Common myeloid progenitor, CD34-positive (primary cell): ENCODE data around the gene SLC30A1.
"Not testable (repeated sequence)": the region's sequence is repeated elsewhere in the genome, so short reads cannot be mapped to it uniquely, and the experiment has no call there.

ENCODE experiments used
- CTCF ChIA-PET: fragments of 350-600 bp; sonication (Branson Sonifier 250); formaldehyde crosslinking; loops from one replicate; lab custom pipeline; 2021; ENCODE audit warnings: antibody characterized with exemption; lab: Charles Lee
- POLR2A ChIA-PET: fragments of 350-600 bp; sonication (Branson Sonifier 250); formaldehyde crosslinking; loops from one replicate; lab custom pipeline; 2021; ENCODE audit warnings: antibody characterized with exemption; lab: Charles Lee
- DNase-seq, 3 donors: peaks; one replicate each; pipeline versions ENCODE4 v3.0.0 to v3.0.0-alpha.2; 2013
- H3K27ac ChIP-seq, 2 experiments: 1 replicate in 1 of 2; 2 replicates in 1 of 2; pipeline ENCODE4 v1.7.0; 2013; ENCODE audit warnings: inconsistent platforms in 2 of 2, low read length in 2 of 2, mild to moderate bottlenecking in 2 of 2, low read depth in 1 of 2, moderate library complexity in 1 of 2; ENCODE audit not compliant: severe bottlenecking in 2 of 2, insufficient read depth in 1 of 2, poor library complexity in 1 of 2
- H3K27me3 ChIP-seq, 5 experiments: replicated peaks in 2 of 5; 1 replicate in 3 of 5; 2 replicates in 2 of 5; pipeline versions ENCODE4 v1.6.1 to v1.7.0; 2013; ENCODE audit warnings: low read length in 4 of 5, mild to moderate bottlenecking in 2 of 5, moderate library complexity in 2 of 5, inconsistent platforms in 1 of 5; ENCODE audit not compliant: insufficient read depth in 5 of 5, control insufficient read depth in 4 of 5
- H3K36me3 ChIP-seq, 4 experiments: 1 replicate in 2 of 4; 2 replicates in 2 of 4; pipeline versions ENCODE4 v1.6.1 to v1.7.0; 2013; ENCODE audit warnings: low read length in 3 of 4, control low read depth in 1 of 4, mild to moderate bottlenecking in 1 of 4; ENCODE audit not compliant: control insufficient read depth in 4 of 4, insufficient read depth in 4 of 4
- H3K4me1 ChIP-seq, 4 experiments: 1 replicate in 3 of 4; 2 replicates in 1 of 4; pipeline versions ENCODE4 v1.6.1 to v1.7.1; 2013; ENCODE audit warnings: low read length in 3 of 4, mild to moderate bottlenecking in 3 of 4, control low read depth in 1 of 4, inconsistent platforms in 1 of 4, moderate library complexity in 1 of 4; ENCODE audit not compliant: control insufficient read depth in 4 of 4, insufficient read depth in 4 of 4; ENCODE audit errors: control extremely low read depth in 1 of 4
- H3K4me3 ChIP-seq, 7 experiments: 1 replicate in 4 of 7; 2 replicates in 3 of 7; pipeline versions ENCODE4 v1.5.1 to v1.7.0; 2013; ENCODE audit warnings: mild to moderate bottlenecking in 7 of 7, low read length in 6 of 7, moderate library complexity in 6 of 7, inconsistent platforms in 2 of 7, low read depth in 2 of 7, control low read depth in 1 of 7; ENCODE audit not compliant: insufficient read depth in 4 of 7, control insufficient read depth in 1 of 7; ENCODE audit errors: extremely low read depth in 1 of 7
- H3K9me3 ChIP-seq, 5 experiments: 1 replicate in 4 of 5; 2 replicates in 1 of 5; pipeline versions ENCODE4 v1.6.1 to v1.7.1; 2013; ENCODE audit warnings: low read length in 4 of 5, mild to moderate bottlenecking in 2 of 5, inconsistent platforms in 1 of 5, low read depth in 1 of 5, moderate library complexity in 1 of 5; ENCODE audit not compliant: control insufficient read depth in 4 of 5, insufficient read depth in 2 of 5; ENCODE audit errors: control extremely low read depth in 1 of 5
- WGBS: methylation state at CpG from one replicate; pipeline ENCODE4 v1.1.5; 2013; ENCODE audit not compliant: insufficient coverage; 5-methylcytosine and 5-hydroxymethylcytosine counted together

The SLC30A1 gene

GRCh38 chr1:211577277-211577818, 1.6 kb downstream of the SLC30A1 start:
- Histone ChIP-seq H3K36me3 (peaks cover 0 to 18% (median 7%) of the 10 kb centered on the region in 4 experiments), H3K4me3 (peak overlapping the region; percentile 76 to 93 (median 87)), H3K4me1 (peaks cover 18 to 55% (median 39%) of the 10 kb centered on the region in 4 experiments), H3K27ac (peak overlapping the region in 1 of 2 experiments; percentile 49), H3K27me3 (no peaks in the 10 kb centered on the region), H3K9me3 (no peaks in the 10 kb centered on the region)
- no peak for DNase-seq
- POLR2A ChIA-PET, result no interaction called here
- CTCF ChIA-PET, result interaction anchor here (0.8 to 1.5 kb wide), 7 partner anchors 19 to 81 kb away, joined by 3 to 8 read pairs (median 3); no protein-coding TSS in a partner anchor
- WGBS, result 2% methylated on average over 8 of the region's 13 CpGs

DNA sequence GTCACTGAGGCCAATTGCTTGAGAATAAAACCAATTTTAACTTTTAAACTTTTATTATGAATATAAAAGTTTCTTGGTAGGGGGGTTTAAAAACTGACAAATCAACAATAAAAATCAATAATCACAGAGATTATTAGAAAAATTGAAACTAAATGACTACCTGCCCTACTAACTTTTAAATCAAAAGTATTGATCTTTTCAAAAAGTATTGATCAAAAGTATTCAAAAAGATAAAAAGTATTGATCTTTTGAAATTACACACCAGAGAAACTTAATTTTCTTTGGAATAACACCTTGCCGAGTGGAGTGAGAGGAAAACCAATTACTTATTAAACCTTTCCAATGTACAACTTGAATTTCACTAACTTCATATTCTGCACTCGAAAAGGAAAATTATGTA, 2.2 kb downstream of the SLC30A1 start:
- ChIA-PET POLR2A (no interaction called here), CTCF (interaction anchor here (0.8 to 1.5 kb wide), 7 partner anchors 19 to 81 kb away, joined by 3 to 8 read pairs (median 3); no protein-coding TSS in a partner anchor)
- peaks cover 16 to 49% (median 33%) of the 10 kb centered on the region in 4 experiments for H3K4me1 ChIP-seq
- DNase-seq, result no peak
- no peaks in the 10 kb centered on the region for H3K27me3 ChIP-seq
- H3K36me3 ChIP-seq, result peaks cover 0 to 18% (median 7%) of the 10 kb centered on the region in 4 experiments
- no peaks in the 10 kb centered on the region for H3K9me3 ChIP-seq
- H3K27ac ChIP-seq, result no peak overlapping the region
- WGBS, result no CpG with 5 or more reads among the region's 2 CpGs
- H3K4me3 ChIP-seq, result peak overlapping the region in 6 of 7 experiments; percentile 76 to 92 (median 85)

DNA sequence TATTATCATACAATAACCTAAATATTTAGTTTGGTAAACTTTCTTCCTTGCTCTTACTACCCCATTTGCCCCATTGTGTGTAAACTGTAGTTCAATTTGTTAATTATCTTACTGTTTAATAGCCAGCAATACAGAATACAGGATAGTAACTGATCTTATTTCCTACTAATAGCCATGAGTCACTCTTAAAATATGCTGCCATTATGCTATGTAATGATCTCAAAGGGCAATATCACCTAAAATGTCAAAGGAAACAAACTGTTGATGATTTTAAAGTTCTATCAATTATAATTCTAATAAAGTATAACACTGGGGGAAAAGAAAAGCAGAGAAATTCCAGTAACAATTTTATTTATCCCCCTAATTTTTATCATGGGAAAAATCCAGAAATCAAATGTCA, 4.3 kb downstream of the SLC30A1 start:
- H3K4me1 ChIP-seq, result peaks cover 8 to 29% (median 20%) of the 10 kb centered on the region in 4 experiments
- no peaks in the 10 kb centered on the region for H3K27me3 ChIP-seq
- ChIA-PET CTCF (interaction anchor here (0.7 to 1.2 kb wide), 2 partner anchors 75 to 83 kb away, joined by 3 to 4 read pairs; partner anchors contain the start of gene RD3), POLR2A (no interaction called here)
- DNase-seq, result no peak
- no peaks in the 10 kb centered on the region for H3K9me3 ChIP-seq
- H3K27ac ChIP-seq, result no peak overlapping the region
- H3K4me3 ChIP-seq, result no peak overlapping the region
- H3K36me3 ChIP-seq, result peaks cover 0 to 18% (median 7%) of the 10 kb centered on the region in 4 experiments

- peaks cover 0 to 18% (median 7%) of the 10 kb centered on the region in 4 experiments for H3K36me3 ChIP-seq
- H3K27me3 ChIP-seq, result no peaks in the 10 kb centered on the region
- no peak overlapping the region for H3K4me3 ChIP-seq
- peaks cover 2 to 11% (median 5%) of the 10 kb centered on the region in 4 experiments for H3K4me1 ChIP-seq
- WGBS, result no CpG with 5 or more reads among the region's 2 CpGs
- no peak overlapping the region for H3K27ac ChIP-seq
- ChIA-PET CTCF (interaction anchor here (0.8 to 1.1 kb wide), 2 partner anchors 45 to 62 kb away, joined by 3 read pairs; no protein-coding TSS in a partner anchor), POLR2A (no interaction called here)
- DNase-seq, result no peak
- no peaks in the 10 kb centered on the region for H3K9me3 ChIP-seq
Measured at GRCh38 chr1:211571998-211572397, 7.0 kb downstream of the SLC30A1 start.

GRCh38 chr1:211570378-211570777, 8.6 kb downstream of the SLC30A1 start:
- WGBS, result no CpG with 5 or more reads among the region's 1 CpG
- H3K9me3 ChIP-seq, H3K4me3 ChIP-seq, H3K4me1 ChIP-seq, DNase-seq, H3K27me3 ChIP-seq, POLR2A ChIA-PET, H3K27ac ChIP-seq: not testable (repeated sequence)
- peaks cover 0 to 11% (median 2%) of the 10 kb centered on the region in 4 experiments for H3K36me3 ChIP-seq
- CTCF ChIA-PET, result interaction anchor here (1.2 kb wide), 1 partner anchor 87 kb away, joined by 3 read pairs; no protein-coding TSS in a partner anchor

DNA sequence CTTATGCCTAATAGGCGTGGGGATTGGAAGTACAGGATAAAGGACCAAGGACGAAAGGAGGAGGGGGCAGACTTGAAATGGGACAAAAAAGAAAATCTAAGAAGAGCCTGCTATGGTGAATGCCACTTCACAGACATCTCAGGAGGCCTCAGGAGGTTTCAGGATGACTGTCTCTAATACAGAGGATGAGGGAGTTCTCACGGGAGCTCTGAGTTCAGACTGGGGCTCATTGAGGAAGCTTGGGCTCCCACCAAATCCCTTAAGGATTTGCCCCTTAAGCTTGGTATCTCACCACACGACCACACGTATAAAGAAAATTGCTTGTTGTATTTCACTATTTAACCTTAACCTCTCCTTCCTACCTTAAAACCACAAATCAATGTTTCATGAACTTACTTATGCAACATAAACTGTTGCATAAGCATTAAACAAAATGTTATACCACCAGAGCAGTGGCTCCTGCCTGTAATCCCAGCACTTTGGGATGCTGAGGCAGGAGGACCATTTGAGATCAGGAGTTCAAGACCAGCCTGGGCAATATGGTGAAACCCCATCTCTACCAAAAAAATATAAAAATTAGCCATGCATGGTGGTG, 12.4 kb downstream of the SLC30A1 start:
- H3K9me3 ChIP-seq, result no peaks in the 10 kb centered on the region
- no peak for DNase-seq
- no peak overlapping the region for H3K4me3 ChIP-seq
- no peaks in the 10 kb centered on the region for H3K27me3 ChIP-seq
- ChIA-PET CTCF (interaction anchor here (1.2 kb wide), 1 partner anchor 18 kb away, joined by 3 read pairs; no protein-coding TSS in a partner anchor), POLR2A (no interaction called here)
- H3K36me3 ChIP-seq, result no peaks in the 10 kb centered on the region
- 89% methylated on average over 4 of the region's 5 CpGs for WGBS
- H3K4me1 ChIP-seq, result no peaks in the 10 kb centered on the region
- H3K27ac ChIP-seq, result no peak overlapping the region

GRCh38 chr1:211564084-211564483, 14.9 kb downstream of the SLC30A1 start:
- H3K27me3 ChIP-seq, result no peaks in the 10 kb centered on the region
- no peaks in the 10 kb centered on the region for H3K9me3 ChIP-seq
- ChIA-PET CTCF (no interaction called here), POLR2A (no interaction called here)
- H3K36me3 ChIP-seq, result no peaks in the 10 kb centered on the region
- H3K27ac ChIP-seq, result no peak overlapping the region
- no peak for DNase-seq
- no peaks in the 10 kb centered on the region for H3K4me1 ChIP-seq
- WGBS, result 100% methylated on average over 1 of the region's 3 CpGs
- H3K4me3 ChIP-seq, result no peak overlapping the region
